Liver (tissue), 9 donors: ENCODE data around the gene ADH1C. TPM values are rescaled to one million over a fixed set of nuclear protein-coding genes. Genes with fewer than 3 reads are reported as not detected.

Experiments used
- DNase-seq: peaks from one replicate; pipeline ENCODE4 v3.0.0-alpha.2; 2017; ENCODE audit warnings: low spot score
- H3K27ac ChIP-seq, 2 donors: one replicate each; pipeline ENCODE4 v1.7.0; 2013; ENCODE audit warnings: inconsistent platforms in 2 of 2, low read length in 2 of 2, control low read depth in 1 of 2, low read depth in 1 of 2, mild to moderate bottlenecking in 1 of 2
- H3K27me3 ChIP-seq, 4 donors: one replicate each; pipeline versions ENCODE4 v1.6.1 to v1.7.0; 2013; ENCODE audit warnings: low read length in 3 of 4, inconsistent platforms in 1 of 4, mild to moderate bottlenecking in 1 of 4, moderate library complexity in 1 of 4; ENCODE audit not compliant: control insufficient read depth in 4 of 4, insufficient read depth in 4 of 4
- H3K36me3 ChIP-seq, 4 donors: one replicate each; pipeline versions ENCODE4 v1.6.1 to v1.7.0; 2013; ENCODE audit warnings: low read length in 3 of 4, mild to moderate bottlenecking in 3 of 4, low read depth in 1 of 4, moderate library complexity in 1 of 4; ENCODE audit not compliant: control insufficient read depth in 4 of 4, insufficient read depth in 3 of 4
- H3K4me1 ChIP-seq, 4 donors: one replicate each; pipeline versions ENCODE4 v1.6.1 to v1.7.0; 2013; ENCODE audit warnings: low read length in 3 of 4, mild to moderate bottlenecking in 3 of 4, moderate library complexity in 1 of 4; ENCODE audit not compliant: control insufficient read depth in 4 of 4, insufficient read depth in 4 of 4
- H3K4me3 ChIP-seq, 3 donors: one replicate each; pipeline versions ENCODE4 v1.6.1 to v1.7.0; 2013; ENCODE audit warnings: low read length in 3 of 3, control low read depth in 1 of 3, low read depth in 1 of 3, mild to moderate bottlenecking in 1 of 3
- H3K9ac ChIP-seq, 2 donors: one replicate each; pipeline ENCODE4 v1.7.0; 2013; ENCODE audit warnings: low read length in 2 of 2, mild to moderate bottlenecking in 2 of 2, moderate library complexity in 2 of 2, control low read depth in 1 of 2, low read depth in 1 of 2
- H3K9me3 ChIP-seq, 4 donors: one replicate each; pipeline versions ENCODE4 v1.6.1 to v1.7.0; 2013; ENCODE audit warnings: low read length in 3 of 4; ENCODE audit not compliant: control insufficient read depth in 4 of 4
- ATF3 ChIP-seq: IDR thresholded peaks from 2 replicates; pipeline ENCODE4 v1.6.1; 2016; ENCODE audit warnings: antibody characterized with exemption
- CTCF ChIP-seq: fragments of 150-350 bp; IDR thresholded peaks from 2 replicates; pipeline ENCODE4 v1.5.1; 2017; ENCODE audit warnings: improper control_type of control experiment, low read depth, low read length; ENCODE audit not compliant: missing input control
- EGR1 ChIP-seq, 2 donors: IDR thresholded peaks; 2 replicates each; pipeline ENCODE4 v1.6.1; 2016 to 2018; ENCODE audit warnings: antibody characterized with exemption in 2 of 2, low read depth in 2 of 2
- FOXA1 ChIP-seq: IDR thresholded peaks from 2 replicates; pipeline ENCODE4 v1.6.1; 2016; ENCODE audit warnings: antibody characterized with exemption
- FOXA2 ChIP-seq: IDR thresholded peaks from 2 replicates; pipeline ENCODE4 v1.6.1; 2016; ENCODE audit warnings: antibody characterized with exemption
- HNF4A ChIP-seq, 2 donors: conservative IDR thresholded peaks; 2 replicates each; pipeline ENCODE4 v1.6.1; 2016; ENCODE audit warnings: antibody characterized with exemption in 2 of 2, mild to moderate bottlenecking in 2 of 2
- HNF4G ChIP-seq: IDR thresholded peaks from 2 replicates; pipeline ENCODE4 v1.6.1; 2016; ENCODE audit warnings: antibody characterized with exemption
- JUND ChIP-seq, 2 donors: IDR thresholded peaks; 2 replicates each; pipeline ENCODE4 v1.6.1; 2016; ENCODE audit warnings: antibody characterized with exemption in 2 of 2
- MAX ChIP-seq: IDR thresholded peaks from 2 replicates; pipeline ENCODE4 v1.6.1; 2016; ENCODE audit warnings: antibody characterized with exemption
- REST ChIP-seq: IDR thresholded peaks from 2 replicates; pipeline ENCODE4 v1.6.1; 2016; ENCODE audit warnings: antibody characterized with exemption, mild to moderate bottlenecking
- RXRA ChIP-seq, 2 donors: IDR thresholded peaks; 2 replicates each; pipeline ENCODE4 v1.6.1; 2017 to 2018; ENCODE audit warnings: antibody characterized with exemption in 2 of 2, mild to moderate bottlenecking in 1 of 2
- SP1 ChIP-seq: IDR thresholded peaks from 2 replicates; pipeline ENCODE4 v1.6.1; 2018; ENCODE audit warnings: antibody characterized with exemption, mild to moderate bottlenecking
- YY1 ChIP-seq: IDR thresholded peaks from 2 replicates; pipeline ENCODE4 v1.6.1; 2016; ENCODE audit warnings: antibody characterized with exemption, mild to moderate bottlenecking
- ZBTB33 ChIP-seq: IDR thresholded peaks from 2 replicates; pipeline ENCODE4 v1.6.1; 2016; ENCODE audit warnings: antibody characterized with exemption
- WGBS: extraction: QIAGEN DNeasy Blood & Tissue Kit; methylation state at CpG from one replicate; pipeline ENCODE4 v1.1.7; 2013; 5-methylcytosine and 5-hydroxymethylcytosine counted together
- polyA plus RNA-seq, 2 donors: library from polyadenylated mRNA; stranded (reverse) in 1 of 2; unstranded in 1 of 2; fragments of 200-250 nt in 1 of 2; fragments of >200 nt in 1 of 2; fragmentation: Nextera tagmentation in 1 of 2; extraction: Ambion mirVana in 1 of 2; gene quantifications; one replicate each; pipeline versions ENCODE4 v1.2.1 to v1.2.3, GENCODE V29; 2013 to 2015
- total RNA-seq, 2 donors: library from RNA; depleted of rRNA; stranded (reverse); fragments of >200 nt; gene quantifications; one replicate each; pipeline ENCODE4 v1.2.3, GENCODE V29; 2014
- donor health status: healthy.
- donor health status: healthy.
- donor health status: healthy.
- donor health status: healthy.
- donor health status: healthy.

The ADH1C gene
- total and polyA plus RNA-seq, 4 donors = 0.84 to 374 (median 81.3) TPM

GRCh38 chr4:99293357-99293756, 59.2 kb downstream of the ADH1C start:
- no peaks in the 10 kb centered on the region for H3K27me3 ChIP-seq
- no peaks in the 10 kb centered on the region for H3K36me3 ChIP-seq
- TF ChIP-seq ATF3 = no peak
- TF ChIP-seq HNF4G = no peak
- TF ChIP-seq ZBTB33 = no peak
- TF ChIP-seq REST = no peak
- TF ChIP-seq MAX = no peak
- no peak for TF ChIP-seq FOXA2
- no peak for TF ChIP-seq HNF4A (conservative IDR thresholded peaks at IDR 0.05)
- TF ChIP-seq RXRA (IDR thresholded peaks at IDR 0.05) = no peak
- TF ChIP-seq FOXA1 = no peak
- DNase-seq = no peak
- no peak overlapping the region for H3K27ac ChIP-seq
- no peak overlapping the region for H3K9ac ChIP-seq
- H3K4me1 ChIP-seq = peaks cover 0 to 17% (median 11%) of the 10 kb centered on the region in 4 donors
- WGBS = 91% methylated on average over 5 of the region's 5 CpGs
- H3K9me3 ChIP-seq = no peaks in the 10 kb centered on the region
- H3K4me3 ChIP-seq = no peak overlapping the region

- Histone ChIP-seq H3K36me3 (peaks cover 0 to 8% (median 4%) of the 10 kb centered on the region in 4 donors), H3K27ac (peak within 1 kb of the TSS; percentile 9 to 35), H3K9ac (peak within 1 kb of the TSS; percentile 53 to 94), H3K4me1 (peaks cover 0 to 26% (median 14%) of the 10 kb centered on the region in 4 donors), H3K9me3 (no peaks in the 10 kb centered on the region), H3K4me3 (peak within 1 kb of the TSS; percentile 53 to 78 (median 71)), H3K27me3 (no peaks in the 10 kb centered on the region)
- DNase-seq = no peak
- 29% methylated on average over 3 of the region's 3 CpGs for WGBS
- TF ChIP-seq FOXA1 (no peak), HNF4G (peak; percentile 52), JUND (IDR thresholded peaks at IDR 0.05) (peak; percentile 29 to 30), CTCF (no peak), ATF3 (no peak), YY1 (peak; percentile 68), MAX (peak; percentile 12), SP1 (peak; percentile 24), FOXA2 (no peak), REST (no peak), EGR1 (IDR thresholded peaks at IDR 0.05; ENCODE audit: low read depth in 2 of 2) (no peak), ZBTB33 (peak; percentile 41), RXRA (IDR thresholded peaks at IDR 0.05) (peak; percentile 80 to 84)
Measured at GRCh38 chr4:99290848-99291786, 61.4 kb downstream of the ADH1C start, which contains the start of gene ADH1A. Gene ADH1A (minus strand): TSS chr4:99290985. CDS start chr4:99290914, 71 bp downstream.
